IPS-11a (cell line): ENCODE data around the gene PRKCA.

ENCODE experiments used
- H3K4me3 ChIP-seq: one replicate; pipeline ENCODE4 v1.5.1; 2013; ENCODE audit warnings: low read depth, low read length, control low read depth

PRKCA gene

DNA sequence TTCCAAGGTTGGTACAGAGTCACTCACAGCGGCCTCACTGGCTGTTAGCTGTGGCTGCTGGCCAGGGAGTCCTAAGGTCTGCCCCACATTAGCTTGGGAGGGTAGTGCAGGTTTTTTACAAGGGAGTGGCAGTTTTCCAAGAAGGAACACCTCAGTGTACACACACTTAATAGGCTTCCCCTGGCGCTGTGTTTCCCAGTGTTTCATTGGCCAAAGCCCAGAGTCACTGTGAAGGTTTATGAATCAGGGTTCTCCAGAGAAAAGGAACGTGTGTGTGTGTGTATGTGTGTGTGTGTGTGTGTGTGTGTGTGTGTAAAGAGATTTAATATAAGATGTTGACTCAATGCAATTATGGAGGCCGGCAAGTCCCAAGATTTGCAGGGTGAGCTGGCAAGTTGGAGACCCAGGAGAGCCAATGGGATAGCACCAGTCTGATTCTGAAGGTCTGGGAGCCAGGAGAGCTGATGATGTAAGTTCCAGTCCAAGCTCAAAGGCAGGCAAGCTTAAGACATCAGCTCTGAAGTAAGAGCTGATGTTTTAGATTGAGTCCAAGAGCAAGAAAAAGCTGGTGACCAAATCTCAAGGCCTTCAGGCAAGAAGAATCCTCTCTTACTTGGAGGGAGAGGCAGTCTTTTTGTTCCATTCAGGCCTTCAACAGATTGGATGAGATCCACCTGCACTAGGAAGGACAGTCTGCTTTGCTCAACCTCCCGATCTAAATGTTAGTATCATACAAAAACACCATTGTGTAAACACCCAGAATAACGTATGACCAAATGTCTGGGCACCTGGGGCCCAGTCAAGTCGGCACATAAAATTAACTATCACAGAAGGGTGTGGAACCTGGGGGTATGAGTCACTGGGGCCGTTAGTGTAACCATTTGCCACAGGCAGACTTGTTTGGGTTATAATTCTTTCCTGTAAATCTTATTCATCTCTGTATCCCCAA lies 206.8 kb downstream of the PRKCA start:
- H3K4me3 ChIP-seq: no peak overlapping the region

DNA sequence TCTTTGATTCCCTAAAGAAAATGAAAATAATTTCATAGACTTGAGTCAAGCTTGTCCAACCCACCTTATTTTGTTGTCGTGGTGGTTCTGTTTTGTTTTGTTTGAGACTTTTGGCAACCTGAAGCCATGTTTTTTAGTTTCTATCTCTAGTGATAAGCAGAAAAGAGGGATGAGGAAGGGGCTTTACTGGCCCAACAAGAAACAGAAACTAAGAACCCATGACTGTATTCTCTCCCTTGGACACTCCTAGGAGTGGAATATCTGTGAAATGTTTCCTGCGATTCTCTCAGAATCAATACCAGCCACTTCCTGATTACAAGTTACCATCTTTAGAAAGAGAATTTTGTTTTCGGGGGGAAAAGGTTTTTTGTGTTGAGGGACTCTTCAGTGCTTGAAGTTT lies 207.5 kb downstream of the PRKCA start:
- H3K4me3 ChIP-seq: no peak overlapping the region

DNA sequence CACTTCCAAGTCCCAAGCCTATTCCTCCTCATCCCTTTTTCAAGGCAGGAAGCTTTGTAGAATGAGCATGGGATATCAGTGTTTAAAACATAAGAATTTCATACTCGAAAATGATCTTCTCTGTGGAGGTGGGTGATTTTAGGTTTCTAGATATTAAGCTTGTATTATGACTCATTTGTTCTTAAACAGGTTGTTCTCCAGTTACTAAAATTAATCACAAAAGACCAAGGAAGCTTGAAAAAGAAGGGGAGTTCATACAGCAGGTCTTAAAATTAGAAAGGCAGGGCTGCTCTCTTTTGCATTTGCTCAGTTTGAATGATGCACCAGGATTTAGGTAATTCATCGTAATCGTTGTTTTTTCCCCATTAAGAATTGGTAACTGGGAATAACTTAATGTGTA lies 208.7 kb downstream of the PRKCA start:
- no peak overlapping the region for H3K4me3 ChIP-seq

DNA sequence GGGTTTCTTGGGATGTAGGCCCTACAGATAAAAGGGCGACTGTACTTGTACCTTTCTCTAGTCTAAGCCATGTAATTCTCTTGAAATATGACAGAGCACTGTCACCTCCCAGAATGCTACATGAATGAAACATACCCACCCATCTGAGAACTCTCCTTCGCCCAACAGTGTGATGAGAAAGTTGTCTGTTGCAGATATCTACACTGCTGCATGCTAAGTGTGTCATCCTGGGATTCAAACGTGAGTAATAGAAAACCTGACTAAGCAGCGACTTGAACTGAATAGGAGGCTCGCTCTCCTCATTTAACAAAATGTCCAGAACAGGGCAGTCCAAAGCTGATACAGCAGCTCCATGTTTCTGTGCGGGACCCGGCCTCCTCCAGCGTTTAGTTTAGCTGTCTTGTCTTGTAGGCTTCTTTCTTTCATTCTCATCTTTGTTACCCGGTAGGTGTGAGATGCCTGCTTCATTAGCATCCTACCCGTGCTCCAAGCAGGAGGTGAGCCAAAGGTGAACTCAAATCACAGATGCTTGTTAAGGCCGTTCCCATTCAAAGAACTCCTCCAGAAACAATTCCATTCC lies 211.9 kb downstream of the PRKCA start:
- H3K4me3 ChIP-seq: no peak overlapping the region

DNA sequence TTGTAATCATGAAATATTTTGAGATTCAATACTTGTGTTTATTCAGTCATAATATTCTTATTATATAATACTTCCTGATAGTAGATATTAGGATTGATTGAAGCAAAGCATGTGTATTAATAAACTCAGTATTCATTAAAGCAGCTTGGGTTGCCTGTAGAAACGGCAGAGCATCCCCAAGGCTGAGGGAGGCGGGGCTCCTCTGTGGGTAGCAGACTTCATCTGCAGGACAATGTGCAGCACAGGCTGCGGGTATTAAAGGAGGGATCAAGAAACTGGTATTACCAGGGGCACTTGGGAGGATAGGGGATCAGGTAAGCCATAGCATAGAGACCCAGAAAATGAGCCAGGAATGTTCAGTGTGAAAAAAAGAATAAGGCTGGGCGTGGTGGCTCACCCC lies 213.6 kb downstream of the PRKCA start:
- H3K4me3 ChIP-seq: no peak overlapping the region

DNA sequence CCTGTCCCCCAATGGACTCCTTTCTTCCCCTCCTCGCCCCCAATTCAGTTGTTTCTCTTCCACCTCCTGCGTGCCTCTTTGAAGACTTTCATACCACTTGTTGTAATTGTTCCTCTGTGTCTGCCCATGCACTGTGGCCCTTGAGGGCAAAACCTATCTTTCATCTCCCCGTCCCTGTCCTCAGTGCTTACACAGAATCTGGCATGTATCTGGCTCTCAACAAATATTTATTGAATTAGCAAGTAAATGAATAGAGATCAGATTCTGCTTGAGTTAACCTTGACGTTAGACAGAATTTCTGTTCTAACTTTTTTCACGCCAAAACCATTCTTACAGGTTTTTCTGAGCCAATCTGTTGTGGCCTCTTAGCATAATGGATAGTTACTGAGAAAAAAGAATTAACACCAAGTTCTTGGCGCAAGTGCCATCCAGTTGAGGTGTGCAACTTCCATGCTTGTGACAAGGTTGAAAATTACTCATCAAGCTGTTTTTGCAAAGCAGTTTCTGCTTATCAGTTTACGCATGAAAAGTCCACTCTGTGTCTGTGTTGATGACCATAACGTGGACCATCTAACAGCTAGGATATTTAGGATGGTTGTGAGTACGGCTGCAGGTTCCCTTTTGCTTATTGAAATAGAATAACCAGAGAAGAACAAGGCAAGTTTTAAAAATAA lies 215.1 kb downstream of the PRKCA start:
- no peak overlapping the region for H3K4me3 ChIP-seq

DNA sequence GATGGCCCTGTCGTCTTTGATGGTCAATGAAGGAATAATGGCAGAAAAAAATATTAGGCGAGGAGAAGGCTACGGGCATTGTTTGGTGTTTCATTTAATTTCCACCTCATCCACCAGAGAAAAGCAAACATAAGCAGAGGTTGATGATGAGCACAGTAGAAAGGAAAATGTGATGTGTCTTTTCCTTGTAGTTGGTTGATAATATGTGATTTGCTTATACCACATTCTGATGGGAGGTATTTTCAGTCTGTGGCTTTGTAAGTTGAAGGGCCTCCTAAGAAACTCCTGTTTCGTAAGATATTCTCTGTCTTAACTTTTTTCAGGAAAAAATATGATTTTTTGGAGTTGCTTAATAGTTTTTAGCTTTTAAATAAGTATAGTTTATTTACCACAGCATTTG lies 215.7 kb downstream of the PRKCA start:
- H3K4me3 ChIP-seq: no peak overlapping the region

DNA sequence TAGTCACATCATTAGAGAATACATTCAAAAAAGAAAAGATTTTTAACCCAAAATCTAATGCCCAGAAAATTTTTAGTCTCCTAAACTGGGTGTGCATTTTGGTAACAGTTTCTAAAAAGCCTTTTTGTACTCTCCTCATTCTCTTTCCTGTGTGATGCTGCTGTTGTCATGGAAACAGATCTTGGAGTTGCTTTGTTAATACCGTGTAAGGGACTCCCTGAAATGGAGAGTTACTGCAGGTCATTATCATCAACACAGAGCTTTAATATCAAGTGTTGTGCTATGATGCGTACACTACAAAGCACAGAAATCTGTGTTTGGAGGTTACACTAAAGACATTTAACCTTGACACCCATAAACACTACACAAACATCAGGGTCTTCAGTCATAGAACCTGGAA lies 216.3 kb downstream of the PRKCA start:
- no peak overlapping the region for H3K4me3 ChIP-seq

DNA sequence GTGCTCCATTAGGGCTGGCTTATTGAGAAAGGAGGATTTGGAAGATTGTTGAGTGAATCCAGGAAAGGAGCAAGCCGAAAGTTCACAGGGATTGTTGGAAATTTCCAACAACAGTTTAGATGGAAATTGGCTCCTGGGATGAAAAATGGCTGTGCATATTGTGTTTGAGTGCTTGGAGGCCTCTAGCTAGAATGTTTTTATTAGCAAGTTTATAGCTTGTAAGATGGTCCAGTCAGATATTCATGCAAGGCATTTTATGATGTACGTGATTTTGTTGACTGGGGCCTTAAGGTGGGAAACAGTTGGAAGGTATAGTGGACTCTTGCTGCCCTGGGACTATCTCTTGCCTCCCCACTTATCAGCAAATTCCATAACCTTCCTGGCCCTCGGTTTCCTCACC lies 216.7 kb downstream of the PRKCA start:
- H3K4me3 ChIP-seq: no peak overlapping the region

DNA sequence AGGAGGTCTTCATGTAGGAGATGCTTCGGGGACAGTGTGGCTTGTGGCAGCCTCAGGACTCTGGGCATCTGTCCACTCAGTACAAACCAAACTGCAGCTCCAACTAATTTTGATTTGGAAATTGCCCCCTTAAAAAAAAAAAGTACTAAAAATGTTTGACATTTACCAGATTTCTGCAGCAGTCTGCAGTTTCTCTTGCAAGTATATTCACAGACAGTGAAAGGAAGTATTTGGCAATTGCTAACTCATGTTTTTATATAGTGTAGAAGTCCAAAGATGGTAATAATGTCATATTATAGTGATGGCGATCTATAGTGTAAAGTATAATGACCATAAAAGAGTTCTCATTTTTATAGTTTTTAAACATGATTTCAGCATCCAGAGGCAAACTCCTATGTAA lies 218.6 kb downstream of the PRKCA start:
- no peak overlapping the region for H3K4me3 ChIP-seq

DNA sequence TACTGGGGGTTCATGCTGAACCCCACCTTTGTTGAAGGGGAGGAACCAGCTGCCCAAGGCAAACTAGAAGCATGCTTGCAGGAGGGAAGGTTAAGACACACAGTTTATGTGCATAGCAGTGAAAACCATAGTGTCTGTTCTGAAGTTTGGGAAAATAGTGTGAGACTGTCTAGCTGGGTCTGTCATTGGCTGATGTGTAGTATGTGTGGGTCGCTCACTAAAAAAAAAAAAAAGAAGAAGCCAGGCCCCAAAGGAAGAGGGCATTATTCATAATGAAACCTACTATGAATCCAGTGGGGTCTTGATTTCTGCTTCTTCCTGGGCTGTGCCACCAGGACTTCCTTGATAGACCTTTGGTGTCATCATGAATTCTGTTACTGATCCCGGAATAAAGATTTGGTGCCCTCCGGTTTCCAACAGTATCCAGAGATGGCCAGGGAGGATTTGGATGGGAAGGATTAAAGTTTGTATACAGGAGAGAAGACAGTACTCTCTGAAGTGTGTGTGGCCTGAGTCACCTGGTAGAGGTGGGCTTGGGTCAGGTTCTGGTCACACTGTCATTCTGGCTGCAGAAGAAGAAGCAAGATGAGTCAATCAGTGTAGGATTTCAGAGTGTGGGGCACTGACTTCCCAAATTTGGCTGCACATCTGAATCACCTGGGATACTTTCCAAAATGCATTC lies 220.3 kb downstream of the PRKCA start:
- H3K4me3 ChIP-seq: no peak overlapping the region

DNA sequence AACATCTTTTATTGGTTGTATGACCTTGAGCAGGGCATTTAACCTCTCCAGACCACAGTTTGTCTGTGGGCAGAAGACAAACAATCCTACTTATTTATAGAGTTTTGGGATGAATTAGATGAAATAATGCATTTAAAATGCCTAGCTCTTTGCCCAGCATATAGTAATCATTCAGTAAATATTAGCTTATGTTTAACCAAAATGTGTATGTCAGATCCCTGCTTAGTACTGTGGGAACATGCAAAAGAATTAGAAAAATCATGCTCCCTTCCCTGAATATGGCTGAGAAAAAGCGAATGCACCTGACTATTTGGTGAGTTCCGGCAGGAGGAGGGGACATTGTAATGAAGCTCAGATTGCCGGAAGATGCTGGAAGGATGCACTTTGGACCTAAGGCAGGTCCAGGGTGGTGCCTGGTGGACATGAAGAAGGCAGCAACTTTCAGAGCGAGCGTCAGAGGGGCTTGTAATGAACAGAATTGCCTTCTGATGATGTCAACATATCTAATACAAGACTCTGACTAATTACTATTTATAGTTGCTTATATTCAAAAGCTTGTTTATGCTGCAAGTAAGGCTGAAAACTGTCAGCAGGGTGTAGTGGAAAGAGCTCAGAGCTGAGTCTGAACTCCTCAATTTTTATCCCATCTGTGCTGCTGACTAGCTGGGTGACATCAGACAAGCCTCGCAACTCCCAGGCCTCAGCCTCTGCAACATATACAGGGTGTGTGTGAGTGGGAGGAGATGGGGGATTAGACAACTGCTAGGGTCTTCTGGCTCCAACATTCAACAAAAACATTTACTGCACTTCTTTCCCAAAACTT lies 221.2 kb downstream of the PRKCA start:
- no peak overlapping the region for H3K4me3 ChIP-seq

DNA sequence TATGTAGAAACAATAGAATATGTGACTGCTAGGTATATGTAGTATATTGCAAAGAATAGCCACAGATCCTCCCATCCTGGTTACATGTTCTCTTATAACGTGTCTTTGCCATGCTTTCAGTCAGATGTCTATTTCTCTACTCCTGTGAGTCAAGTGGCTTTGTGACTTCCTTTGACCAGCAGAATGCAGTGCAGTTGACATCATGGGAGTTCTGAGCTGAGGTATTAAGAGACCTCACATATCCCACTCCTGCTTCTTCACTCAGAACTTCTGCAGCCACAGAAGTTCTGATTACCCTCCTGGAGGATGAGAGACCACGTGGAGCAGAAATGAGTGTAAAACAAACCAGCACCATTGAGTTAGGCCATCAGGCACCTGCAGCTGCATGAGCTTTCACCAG lies 222.5 kb downstream of the PRKCA start:
- H3K4me3 ChIP-seq: no peak overlapping the region

DNA sequence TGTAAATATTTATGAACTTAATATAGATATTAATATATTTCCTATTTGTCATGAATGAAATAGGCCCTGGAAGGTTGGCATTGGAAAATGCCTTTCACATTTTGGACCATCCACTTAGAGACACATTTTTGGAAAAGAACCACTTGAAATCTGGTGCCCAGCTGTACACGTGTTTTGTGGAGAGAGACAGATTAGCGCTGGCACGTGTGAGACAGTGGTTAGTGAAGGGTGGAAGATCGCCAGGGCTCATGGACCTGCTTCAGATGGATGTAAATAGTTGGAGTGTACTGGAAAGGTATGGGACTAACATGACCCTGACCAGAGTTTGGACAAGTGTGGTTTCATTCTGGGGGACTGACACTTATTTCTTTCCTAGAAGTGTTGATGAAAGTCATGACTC lies 222.9 kb downstream of the PRKCA start:
- no peak overlapping the region for H3K4me3 ChIP-seq

DNA sequence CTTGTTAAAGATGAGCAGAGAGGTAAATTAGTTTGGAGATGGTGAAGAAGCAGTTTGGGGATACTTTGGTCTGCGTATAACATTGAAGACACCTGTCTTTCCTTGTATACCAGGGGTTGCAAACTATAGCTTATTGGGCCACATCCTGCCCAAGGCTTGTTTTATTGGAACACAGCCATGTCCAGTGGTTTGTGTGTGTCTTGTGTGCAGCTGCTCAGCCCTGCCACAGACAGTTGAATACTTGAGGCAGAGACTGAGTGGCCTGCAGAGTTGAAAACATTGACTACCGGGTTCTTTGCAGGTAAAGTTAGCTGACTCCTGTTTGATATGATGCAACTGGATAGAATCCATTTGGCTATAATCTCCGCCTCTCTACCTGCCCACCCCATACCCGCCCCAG lies 224.4 kb downstream of the PRKCA start:
- no peak overlapping the region for H3K4me3 ChIP-seq

DNA sequence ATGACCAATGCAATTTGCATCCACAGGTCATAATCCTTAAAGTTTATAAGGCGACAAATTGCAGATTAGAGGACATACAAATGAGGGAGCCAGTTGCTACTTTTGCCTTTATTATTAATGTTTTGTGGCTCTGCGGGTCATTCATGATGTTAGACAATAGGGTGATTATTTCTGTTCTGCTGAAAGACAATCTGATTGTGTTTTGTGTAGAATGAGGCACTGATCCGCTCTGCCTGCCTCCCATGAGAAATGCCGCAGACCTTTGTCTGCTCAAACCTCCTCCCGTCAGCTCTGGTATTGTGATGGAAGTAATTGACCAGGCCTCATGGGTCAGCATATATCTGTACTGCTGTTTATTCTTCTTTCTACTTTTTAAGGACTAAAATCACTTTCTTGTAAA lies 224.9 kb downstream of the PRKCA start:
- H3K4me3 ChIP-seq: no peak overlapping the region

DNA sequence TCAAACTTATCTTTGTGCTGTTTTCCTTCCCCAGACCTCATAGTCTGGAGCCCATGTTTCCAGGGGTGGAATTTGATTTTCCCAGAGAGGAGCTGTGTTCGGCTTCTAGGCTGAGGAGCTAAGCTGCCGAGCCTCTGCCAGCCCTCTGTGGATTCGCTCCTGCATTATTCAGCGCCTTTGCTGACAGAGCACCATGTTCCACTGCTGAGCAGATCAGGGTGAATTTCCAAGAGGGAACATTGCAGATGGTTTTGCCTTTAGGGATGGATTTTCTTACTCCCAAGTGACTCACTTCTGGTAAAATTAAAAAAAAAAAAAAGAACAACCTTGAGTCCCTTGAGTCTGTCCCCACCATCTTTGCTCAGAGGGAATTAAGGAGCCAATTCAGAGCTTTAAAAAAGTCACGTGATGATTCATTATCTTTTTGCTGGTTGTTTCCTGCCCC lies 229.5 kb downstream of the PRKCA start:
- no peak overlapping the region for H3K4me3 ChIP-seq

DNA sequence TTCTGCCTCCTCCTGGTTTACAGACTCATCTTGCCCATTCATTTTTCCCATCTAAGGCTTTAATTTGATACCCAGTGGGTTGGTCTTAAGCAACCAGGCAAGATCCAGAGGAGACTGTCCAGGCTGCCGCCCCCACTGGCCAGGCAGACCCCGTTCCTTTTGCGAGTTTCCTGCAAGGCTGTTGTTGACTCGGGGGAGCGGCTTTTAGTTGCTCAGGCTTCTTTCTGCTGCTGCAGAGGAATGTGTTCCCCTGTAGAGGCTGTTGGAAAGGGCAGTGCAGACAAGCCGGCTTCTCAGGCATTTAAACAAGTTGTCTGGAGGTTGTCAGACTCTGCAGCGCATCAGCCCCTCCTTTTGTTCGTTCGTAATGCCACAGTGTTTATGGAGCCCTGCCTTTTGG lies 231.2 kb downstream of the PRKCA start:
- H3K4me3 ChIP-seq: no peak overlapping the region

DNA sequence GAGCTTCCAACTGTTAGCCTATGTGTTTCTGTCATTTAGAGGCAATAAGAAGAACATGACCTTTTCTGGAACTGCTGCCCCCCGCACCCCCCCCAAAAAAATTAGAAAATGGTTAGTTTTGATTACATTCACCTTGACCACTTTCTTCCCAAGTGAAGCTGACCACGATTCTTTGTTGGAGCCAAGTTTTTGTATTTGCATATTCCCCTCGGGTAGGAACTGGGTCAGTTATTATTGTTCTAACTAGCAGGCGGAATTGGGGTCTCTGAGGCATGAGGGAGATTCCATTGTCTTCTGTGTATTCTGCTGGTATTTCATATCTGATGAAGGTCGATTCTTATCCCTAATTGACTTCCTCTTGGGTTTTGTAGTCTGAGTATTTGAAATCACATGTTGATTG lies 231.6 kb downstream of the PRKCA start:
- H3K4me3 ChIP-seq: no peak overlapping the region

DNA sequence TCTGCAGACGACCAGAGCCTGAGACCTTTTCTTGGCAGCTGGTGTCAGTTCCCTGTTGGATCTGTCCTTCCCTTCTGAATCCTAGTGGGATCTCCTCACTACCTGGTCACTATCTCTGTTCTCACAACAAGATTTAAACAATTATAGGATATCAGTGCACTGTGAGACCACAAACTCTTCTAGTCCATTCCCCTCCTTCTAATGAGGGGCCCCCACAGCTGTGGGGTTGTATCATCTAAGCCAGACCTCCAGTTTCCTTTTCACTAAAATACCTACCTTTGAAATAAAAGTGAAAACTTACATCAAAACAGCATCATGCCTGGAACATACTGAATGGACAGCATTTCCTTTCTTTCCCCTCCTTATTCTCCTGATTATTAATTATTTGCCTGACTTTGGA lies 233.2 kb downstream of the PRKCA start:
- H3K4me3 ChIP-seq: no peak overlapping the region

DNA sequence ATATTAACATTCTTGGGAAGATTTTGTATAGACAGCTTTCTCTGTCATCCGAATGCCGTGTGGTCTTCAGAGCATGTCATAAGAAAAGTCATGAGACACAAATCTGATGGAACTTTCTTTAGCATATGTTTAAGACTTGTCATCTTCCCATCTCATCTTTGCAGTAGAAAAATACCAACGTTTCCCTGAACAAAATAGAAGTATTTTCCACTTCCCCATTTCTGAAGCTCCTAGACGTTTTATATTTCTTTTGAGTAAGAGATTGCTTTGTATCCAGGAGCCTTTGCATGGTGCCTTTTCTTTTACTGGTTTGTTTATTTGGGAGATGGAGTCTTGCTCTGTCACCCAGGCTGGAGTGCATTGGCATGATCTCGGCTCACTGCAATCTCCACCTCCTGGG lies 235.1 kb downstream of the PRKCA start:
- H3K4me3 ChIP-seq: no peak overlapping the region
